AG10803 (cell line): ENCODE data around the gene TENT4B.

ENCODE experiments used
- DNase-seq: peaks from one replicate; pipeline ENCODE4 v3.0.0; 2010; ENCODE audit warnings: low read depth
- H3K4me3 ChIP-seq: 2 replicates; pipeline ENCODE4 v1.5.1; 2011; ENCODE audit warnings: mild to moderate bottlenecking, low read length, control low read depth
- TF ChIP-seq, protein P1 (sequence below): conservative IDR thresholded peaks from 2 replicates; pipeline ENCODE4 v1.5.1; 2011; ENCODE audit warnings: mild to moderate bottlenecking, low read length, control low read depth, inconsistent platforms

The TENT4B gene

GRCh38 chr16:50268352-50268751, 115.2 kb downstream of the TENT4B start:
- DNase-seq, result no peak
- H3K4me3 ChIP-seq, result no peak overlapping the region
- TF ChIP-seq, protein P1, sequence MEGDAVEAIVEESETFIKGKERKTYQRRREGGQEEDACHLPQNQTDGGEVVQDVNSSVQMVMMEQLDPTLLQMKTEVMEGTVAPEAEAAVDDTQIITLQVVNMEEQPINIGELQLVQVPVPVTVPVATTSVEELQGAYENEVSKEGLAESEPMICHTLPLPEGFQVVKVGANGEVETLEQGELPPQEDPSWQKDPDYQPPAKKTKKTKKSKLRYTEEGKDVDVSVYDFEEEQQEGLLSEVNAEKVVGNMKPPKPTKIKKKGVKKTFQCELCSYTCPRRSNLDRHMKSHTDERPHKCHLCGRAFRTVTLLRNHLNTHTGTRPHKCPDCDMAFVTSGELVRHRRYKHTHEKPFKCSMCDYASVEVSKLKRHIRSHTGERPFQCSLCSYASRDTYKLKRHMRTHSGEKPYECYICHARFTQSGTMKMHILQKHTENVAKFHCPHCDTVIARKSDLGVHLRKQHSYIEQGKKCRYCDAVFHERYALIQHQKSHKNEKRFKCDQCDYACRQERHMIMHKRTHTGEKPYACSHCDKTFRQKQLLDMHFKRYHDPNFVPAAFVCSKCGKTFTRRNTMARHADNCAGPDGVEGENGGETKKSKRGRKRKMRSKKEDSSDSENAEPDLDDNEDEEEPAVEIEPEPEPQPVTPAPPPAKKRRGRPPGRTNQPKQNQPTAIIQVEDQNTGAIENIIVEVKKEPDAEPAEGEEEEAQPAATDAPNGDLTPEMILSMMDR, result no peak

- TF ChIP-seq, protein P1, result no peak
- no peak for DNase-seq
- H3K4me3 ChIP-seq, result no peak overlapping the region
Measured at GRCh38 chr16:50269061-50269705, 116.1 kb downstream of the TENT4B start.

DNA sequence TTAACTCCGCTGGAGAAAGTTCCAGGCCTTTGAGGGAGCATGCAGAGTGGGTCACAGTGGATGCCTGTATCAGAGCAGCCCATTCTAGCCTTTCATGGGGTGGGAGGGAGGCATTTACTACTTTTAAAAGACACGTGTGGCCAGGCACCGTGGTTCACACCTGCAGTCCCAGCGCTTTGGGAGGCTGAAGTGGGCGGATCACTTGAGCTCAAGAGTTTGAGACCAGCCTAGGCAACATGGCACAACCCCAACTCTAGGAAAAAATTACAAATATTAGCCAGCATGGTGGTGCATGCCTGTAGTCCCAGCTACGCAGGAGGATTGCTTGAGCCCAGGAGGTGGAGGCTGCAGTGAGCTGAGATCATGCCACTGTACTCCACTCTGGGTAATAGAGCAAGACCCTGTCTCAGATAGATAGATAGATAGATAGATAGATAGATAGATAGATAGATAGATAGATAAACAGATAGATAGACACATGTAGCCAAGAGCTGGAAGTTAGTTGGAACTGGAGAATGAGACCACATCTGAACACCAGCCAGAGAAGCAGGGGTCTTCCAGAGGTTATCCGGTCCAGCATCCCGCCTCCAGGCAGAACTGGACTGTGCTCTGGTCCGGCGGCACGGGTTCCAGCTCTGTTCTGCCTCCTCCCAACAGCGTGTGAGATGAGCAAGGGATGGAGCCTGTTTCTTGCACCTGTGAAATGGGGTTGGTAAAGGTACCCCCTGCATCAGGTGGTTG, 116.8 kb downstream of the TENT4B start:
- DNase-seq, result no peak
- TF ChIP-seq, protein P1, result no peak
- H3K4me3 ChIP-seq, result no peak overlapping the region

GRCh38 chr16:50270510-50271147, 117.5 kb downstream of the TENT4B start:
- DNase-seq, result no peak
- TF ChIP-seq, protein P1, result no peak
- no peak overlapping the region for H3K4me3 ChIP-seq

GRCh38 chr16:50271148-50272041, 118.3 kb downstream of the TENT4B start:
- no peak for DNase-seq
- no peak overlapping the region for H3K4me3 ChIP-seq
- TF ChIP-seq, protein P1, result no peak

- TF ChIP-seq, protein P1, result no peak
- H3K4me3 ChIP-seq, result no peak overlapping the region
- DNase-seq, result no peak
Measured at GRCh38 chr16:50272111-50272571, 119.0 kb downstream of the TENT4B start.
